Measurements from ENCODE around the gene RECQL5.
A peak's percentile ranks its signal among the peaks of the same experiment; 100 is the strongest.

- TF ChIP-seq CTCF (IDR thresholded peaks at IDR 0.05 in 4 of 5, conservative IDR thresholded peaks at IDR 0.05 in 1 of 5) (peak; percentile 28 to 59 (median 55)), POLR2A (IDR thresholded peaks at IDR 0.05) (no peak)
These were observed 65.6 kb downstream of the RECQL5 start for GRCh38 chr17:75601057-75601987.
